CD14-positive monocyte (primary cell): ENCODE data around the gene C9orf85. TPM values are rescaled to one million over a fixed set of nuclear protein-coding genes. Genes with fewer than 3 reads are reported as not detected.

Experiments used
- DNase-seq, 3 donors: peaks; one replicate each; pipeline ENCODE4 v3.0.0-alpha.2; 2011 to 2022
- H2AFZ ChIP-seq: 2 replicates; pipeline ENCODE4 v1.6.0; 2012; ENCODE audit warnings: mild to moderate bottlenecking, low read depth, low read length, inconsistent platforms; ENCODE audit not compliant: insufficient read depth, poor library complexity, severe bottlenecking
- H3K27ac ChIP-seq, 2 donors: 1 replicate in 1 of 2; 2 replicates in 1 of 2; pipeline ENCODE4 v1.5.1; 2012 to 2013; ENCODE audit warnings: low read length in 2 of 2, control low read depth in 1 of 2, inconsistent platforms in 1 of 2, low read depth in 1 of 2, mild to moderate bottlenecking in 1 of 2
- H3K27me3 ChIP-seq, 2 donors: one replicate each; pipeline versions ENCODE4 v1.6.0 to v1.6.1; 2011 to 2013; ENCODE audit warnings: low read length in 2 of 2; ENCODE audit not compliant: control insufficient read depth in 2 of 2, insufficient read depth in 2 of 2
- H3K36me3 ChIP-seq, 2 donors: replicated peaks in 1 of 2; 1 replicate in 1 of 2; 2 replicates in 1 of 2; pipeline versions ENCODE4 v1.5.1 to v1.6.1; 2012 to 2013; ENCODE audit warnings: low read length in 2 of 2, control low read depth in 1 of 2, inconsistent platforms in 1 of 2, mild to moderate bottlenecking in 1 of 2; ENCODE audit not compliant: insufficient read depth in 2 of 2, control insufficient read depth in 1 of 2
- H3K4me1 ChIP-seq, 2 donors: 1 replicate in 1 of 2; 2 replicates in 1 of 2; pipeline versions ENCODE4 v1.5.1 to v1.6.1; 2012 to 2013; ENCODE audit warnings: low read length in 2 of 2, control low read depth in 1 of 2, inconsistent platforms in 1 of 2, mild to moderate bottlenecking in 1 of 2, moderate library complexity in 1 of 2; ENCODE audit not compliant: insufficient read depth in 2 of 2, control insufficient read depth in 1 of 2
- H3K4me2 ChIP-seq: replicated peaks from 2 replicates; pipeline ENCODE3; 2012; ENCODE audit warnings: low read length, moderate library complexity, mild to moderate bottlenecking; ENCODE audit not compliant: poor library complexity, severe bottlenecking; ENCODE audit errors: extremely low read depth
- H3K4me3 ChIP-seq, 3 experiments: fragments of 200-600 bp in 1 of 3; sonication (generic) in 1 of 3; replicated peaks in 1 of 3; 1 replicate in 2 of 3; 2 replicates in 1 of 3; pipeline ENCODE4 v1.5.1; 2011 to 2013; ENCODE audit warnings: low read length in 3 of 3, mild to moderate bottlenecking in 3 of 3, control low read depth in 2 of 3, low read depth in 2 of 3, inconsistent platforms in 1 of 3, moderate library complexity in 1 of 3
- H3K79me2 ChIP-seq: 2 replicates; pipeline ENCODE4 v1.6.0; 2012; ENCODE audit warnings: mild to moderate bottlenecking, control low read depth, inconsistent platforms, low read length, moderate library complexity; ENCODE audit not compliant: insufficient read depth
- H3K9ac ChIP-seq: 2 replicates; pipeline ENCODE4 v1.6.0; 2017; ENCODE audit warnings: low read length, mild to moderate bottlenecking; ENCODE audit not compliant: insufficient read depth, poor library complexity, severe bottlenecking
- H3K9me3 ChIP-seq, 2 donors: replicated peaks in 1 of 2; 1 replicate in 1 of 2; 2 replicates in 1 of 2; pipeline versions ENCODE4 v1.5.1 to v1.6.1; 2012 to 2013; ENCODE audit warnings: low read length in 2 of 2, control low read depth in 1 of 2; ENCODE audit not compliant: control insufficient read depth in 1 of 2, insufficient read depth in 1 of 2
- H4K20me1 ChIP-seq: 2 replicates; pipeline ENCODE4 v1.6.0; 2012; ENCODE audit warnings: mild to moderate bottlenecking, low read length, control low read depth, moderate library complexity; ENCODE audit not compliant: insufficient read depth
- H3K27ac Mint-ChIP-seq, 7 donors: one replicate each; pipeline ENCODE4 v1.8.0; 2020; ENCODE audit warnings: mild to moderate bottlenecking in 7 of 7, mixed read lengths in 7 of 7, moderate library complexity in 6 of 7, inconsistent platforms in 2 of 7
- H3K27me3 Mint-ChIP-seq, 3 donors: one replicate each; pipeline ENCODE4 v1.8.0; 2021 to 2022; ENCODE audit warnings: low read depth in 3 of 3, mild to moderate bottlenecking in 3 of 3, mixed read lengths in 3 of 3, moderate library complexity in 3 of 3, inconsistent platforms in 1 of 3
- H3K36me3 Mint-ChIP-seq, 2 donors: one replicate each; pipeline ENCODE4 v1.8.0; 2020; ENCODE audit warnings: mixed read lengths in 2 of 2, inconsistent platforms in 1 of 2, mild to moderate bottlenecking in 1 of 2
- H3K4me1 Mint-ChIP-seq: one replicate; pipeline ENCODE4 v1.8.0; 2020; ENCODE audit warnings: mild to moderate bottlenecking, mixed read lengths
- H3K4me3 Mint-ChIP-seq, 2 donors: one replicate each; pipeline ENCODE4 v1.8.0; 2020; ENCODE audit warnings: mild to moderate bottlenecking in 2 of 2, mixed read lengths in 2 of 2, moderate library complexity in 1 of 2
- H3K9me3 Mint-ChIP-seq, 7 donors: one replicate each; pipeline ENCODE4 v1.8.0; 2020 to 2022; ENCODE audit warnings: mixed read lengths in 7 of 7, mild to moderate bottlenecking in 6 of 7, moderate library complexity in 6 of 7, inconsistent platforms in 2 of 7
- CTCF ChIP-seq: fragments of 200-600 bp; IDR thresholded peaks from one replicate; pipeline ENCODE4 v1.8.0; 2022; ENCODE audit warnings: antibody characterized with exemption, mild to moderate bottlenecking
- WGBS: methylation state at CpG from one replicate; pipeline ENCODE4 v1.1.5; 2013; ENCODE audit warnings: missing lambda C conversion rate; ENCODE audit not compliant: insufficient coverage; 5-methylcytosine and 5-hydroxymethylcytosine counted together
- intact Hi-C, 2 donors: fragments of 100-400 bp; cut with micrococcal nuclease; formaldehyde crosslinking; loops; one replicate each; pipeline versions ENCODE4 v1.15.0 to v1.15.1; 2023
- polyA plus RNA-seq, 3 donors: library from polyadenylated mRNA; depleted of rRNA in 1 of 3; unstranded in 2 of 3; stranded (reverse) in 1 of 3; fragments of 300-500 nt in 2 of 3; fragments of >200 nt in 1 of 3; fragmentation: Illumina TruSeq in 2 of 3; gene quantifications; 1 replicate in 2 of 3; 2 replicates in 1 of 3; pipeline ENCODE4 v1.2.3, GENCODE V29; 2012 to 2021

The C9orf85 gene
- polyA plus RNA-seq, 3 donors = 4.5 to 6.4 (median 5.4) TPM

- no peaks in the 10 kb centered on the region for H3K27me3 Mint-ChIP-seq
- intact Hi-C loops = loop anchor here in 1 of 2 donors (5.0 to 10.0 kb wide), 2 partner anchors 86 to 143 kb away; partner anchors contain the start of gene CEMIP2
- Histone ChIP-seq H4K20me1 (peaks cover 63% of the 10 kb centered on the region), H3K4me3 (peak overlapping the region; percentile 65 to 89 (median 75)), H3K4me1 (peaks cover 22 to 40% of the 10 kb centered on the region in 2 donors), H3K36me3 (peaks cover 2% of the 10 kb centered on the region in 2 donors), H3K9ac (peak overlapping the region; percentile 79), H2AFZ (peak overlapping the region; percentile 84), H3K27ac (peak overlapping the region; percentile 89), H3K79me2 (peaks cover 89% of the 10 kb centered on the region), H3K4me2 (peak overlapping the region; percentile 93), H3K9me3 (no peaks in the 10 kb centered on the region), H3K27me3 (no peaks in the 10 kb centered on the region)
- no peaks in the 10 kb centered on the region for H3K9me3 Mint-ChIP-seq
- peaks cover 57% of the 10 kb centered on the region for H3K4me1 Mint-ChIP-seq
- WGBS = under 1% methylated on average over 55 of the region's 56 CpGs
- peak overlapping the region; percentile 97 to 100 for H3K4me3 Mint-ChIP-seq
- no peak for TF ChIP-seq CTCF
- peak overlapping the region; percentile 90 to 99 (median 99) for H3K27ac Mint-ChIP-seq
- H3K36me3 Mint-ChIP-seq = peaks cover 4 to 13% of the 10 kb centered on the region in 2 donors
- DNase-seq = no peak
These were observed 784 bp upstream of the C9orf85 start for GRCh38 chr9:71910650-71911060.

- peaks cover 0 to 4% of the 10 kb centered on the region in 2 donors for H3K36me3 Mint-ChIP-seq
- Histone ChIP-seq H4K20me1 (peaks cover 63% of the 10 kb centered on the region), H3K27me3 (no peaks in the 10 kb centered on the region), H3K36me3 (no peaks in the 10 kb centered on the region), H3K4me1 (peaks cover 22 to 40% of the 10 kb centered on the region in 2 donors), H3K9ac (peak overlapping the region; percentile 79), H3K4me3 (peak overlapping the region; percentile 75 to 89 (median 87)), H2AFZ (peak overlapping the region; percentile 84), H3K9me3 (no peaks in the 10 kb centered on the region), H3K79me2 (peaks cover 89% of the 10 kb centered on the region), H3K27ac (peak overlapping the region; percentile 89), H3K4me2 (peak overlapping the region; percentile 93)
- DNase-seq = no peak
- H3K27ac Mint-ChIP-seq = peak overlapping the region; percentile 90 to 99 (median 99)
- 0% methylated on average over 4 of the region's 9 CpGs for WGBS
- intact Hi-C loops = loop anchor here in 1 of 2 donors (5.0 to 10.0 kb wide), 2 partner anchors 87 to 145 kb away; partner anchors contain the start of gene CEMIP2
- H3K4me1 Mint-ChIP-seq = peaks cover 56% of the 10 kb centered on the region
- H3K9me3 Mint-ChIP-seq = no peaks in the 10 kb centered on the region
- no peak for TF ChIP-seq CTCF
- no peaks in the 10 kb centered on the region for H3K27me3 Mint-ChIP-seq
- peak overlapping the region; percentile 97 to 100 for H3K4me3 Mint-ChIP-seq
These were observed 483 bp downstream of the C9orf85 start for GRCh38 chr9:71911908-71912335.
